HG03175 (cell line): ENCODE results near the gene GIMD1.
A peak's percentile ranks its signal among the peaks of the same experiment; 100 is the strongest.
"Not testable (repeated sequence)": the region's sequence is repeated elsewhere in the genome, so short reads cannot be mapped to it uniquely, and the experiment has no call there.

Experiments used
- ATAC-seq: cut with Tn5 transposase; IDR thresholded peaks from one replicate; pipeline ENCODE4 v1.9.1; 2021; ENCODE audit warnings: mild to moderate bottlenecking, moderate library complexity; ENCODE audit not compliant: unreplicated experiment

GIMD1 gene

DNA sequence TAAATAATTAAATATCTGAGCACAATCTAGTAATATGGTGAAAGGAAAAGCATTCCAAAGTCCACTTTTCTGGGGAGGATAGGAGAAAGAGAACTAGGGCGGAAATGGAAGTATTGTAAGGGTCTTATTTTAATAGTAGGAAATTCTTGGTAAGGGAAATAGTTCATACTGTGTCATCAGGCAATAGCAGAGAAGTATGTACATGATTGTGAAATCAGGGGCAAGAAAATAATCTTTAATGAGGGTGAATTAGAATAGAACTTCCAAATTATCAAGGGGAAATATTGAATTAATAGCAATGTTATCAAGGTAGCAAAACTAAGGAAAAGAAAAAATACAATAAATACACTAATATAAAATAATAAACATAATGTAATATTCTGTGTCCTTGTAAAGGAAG lies 14.8 kb downstream of the GIMD1 start:
- no peak for ATAC-seq

DNA sequence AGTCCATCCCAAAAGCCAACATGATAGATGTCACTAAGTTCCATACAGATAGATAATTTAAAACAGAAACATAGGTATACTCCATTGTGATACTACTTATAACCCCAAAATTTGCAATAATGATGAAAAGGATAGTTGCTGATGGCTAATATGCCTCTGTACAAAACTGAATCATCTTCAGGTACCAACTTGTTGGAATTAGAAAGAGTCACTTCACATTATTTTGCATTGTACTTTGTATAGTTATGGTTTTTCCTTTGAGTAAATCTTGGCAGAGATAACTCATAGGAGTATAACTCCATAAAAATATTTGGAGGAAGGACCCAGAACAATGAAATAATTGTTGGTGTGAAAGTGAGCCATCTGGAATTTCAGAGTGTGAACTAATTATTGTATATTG lies 17.6 kb downstream of the GIMD1 start:
- ATAC-seq = no peak

DNA sequence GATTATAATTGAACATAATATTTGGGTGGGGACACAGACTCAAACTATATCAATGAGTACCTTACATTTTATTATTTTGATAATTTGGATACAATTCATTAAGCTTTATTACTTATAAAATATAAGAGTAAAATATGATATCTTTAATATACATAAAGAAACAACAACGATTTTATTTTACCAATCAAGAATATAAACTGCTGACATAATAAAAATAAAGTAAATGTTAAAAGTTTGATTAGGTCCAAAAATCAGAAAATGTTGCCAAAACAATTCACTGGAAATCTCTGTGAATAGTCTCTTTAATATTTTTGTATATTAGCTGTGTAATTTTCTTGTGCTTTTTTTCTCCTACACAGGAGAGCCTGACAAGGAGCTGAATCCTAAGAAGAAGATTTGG lies 21.4 kb downstream of the GIMD1 start:
- no peak for ATAC-seq

- ATAC-seq = no peak
Measured at GRCh38 chr4:106344647-106344970, 24.0 kb downstream of the GIMD1 start.

DNA sequence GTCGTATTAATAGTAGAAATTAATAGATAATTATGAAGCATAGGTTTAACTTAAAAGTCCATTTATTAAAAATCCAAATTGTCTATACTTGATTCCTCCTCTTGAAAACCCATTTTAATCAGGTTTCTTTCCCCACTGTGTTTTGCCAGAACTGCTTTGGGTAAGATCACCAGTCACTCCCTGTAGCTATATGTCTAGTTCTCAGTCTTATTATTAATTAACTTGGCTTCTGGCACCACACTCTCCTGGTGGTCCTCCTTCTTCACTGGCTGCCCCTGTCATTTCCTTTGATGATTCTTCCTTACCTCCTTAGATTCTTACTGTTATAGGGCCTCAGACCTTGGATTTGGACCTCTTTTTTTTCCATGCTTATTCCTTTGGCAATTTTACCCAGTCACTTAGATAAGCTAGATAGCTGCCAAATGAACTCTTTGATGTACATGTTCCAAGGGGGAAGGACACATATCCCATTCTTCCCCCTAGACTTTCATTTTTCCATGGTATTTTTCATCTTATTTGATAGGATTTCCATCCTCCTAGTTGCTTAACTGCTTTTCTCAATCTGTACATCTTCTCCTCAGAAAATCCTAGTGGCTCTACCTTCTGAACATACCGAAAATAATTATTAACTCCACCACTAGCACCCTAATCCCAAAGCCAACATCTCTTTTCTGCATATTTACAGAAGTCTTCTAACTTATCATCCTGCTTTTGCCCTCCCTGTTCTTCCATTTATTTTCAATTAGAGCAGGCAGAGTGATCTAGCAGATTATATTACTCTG lies 24.5 kb downstream of the GIMD1 start:
- ATAC-seq = no peak

- ATAC-seq = no peak
Measured at GRCh38 chr4:106340774-106341173, 27.8 kb downstream of the GIMD1 start.

- ATAC-seq = no peak
Measured at GRCh38 chr4:106339431-106339830, 29.1 kb downstream of the GIMD1 start.

- ATAC-seq = no peak
Measured at GRCh38 chr4:106338671-106339070, 29.9 kb downstream of the GIMD1 start.

- no peak for ATAC-seq
Measured at GRCh38 chr4:106337916-106338315, 30.7 kb downstream of the GIMD1 start.

- no peak for ATAC-seq
Measured at GRCh38 chr4:106336618-106337017, 32.0 kb downstream of the GIMD1 start.

DNA sequence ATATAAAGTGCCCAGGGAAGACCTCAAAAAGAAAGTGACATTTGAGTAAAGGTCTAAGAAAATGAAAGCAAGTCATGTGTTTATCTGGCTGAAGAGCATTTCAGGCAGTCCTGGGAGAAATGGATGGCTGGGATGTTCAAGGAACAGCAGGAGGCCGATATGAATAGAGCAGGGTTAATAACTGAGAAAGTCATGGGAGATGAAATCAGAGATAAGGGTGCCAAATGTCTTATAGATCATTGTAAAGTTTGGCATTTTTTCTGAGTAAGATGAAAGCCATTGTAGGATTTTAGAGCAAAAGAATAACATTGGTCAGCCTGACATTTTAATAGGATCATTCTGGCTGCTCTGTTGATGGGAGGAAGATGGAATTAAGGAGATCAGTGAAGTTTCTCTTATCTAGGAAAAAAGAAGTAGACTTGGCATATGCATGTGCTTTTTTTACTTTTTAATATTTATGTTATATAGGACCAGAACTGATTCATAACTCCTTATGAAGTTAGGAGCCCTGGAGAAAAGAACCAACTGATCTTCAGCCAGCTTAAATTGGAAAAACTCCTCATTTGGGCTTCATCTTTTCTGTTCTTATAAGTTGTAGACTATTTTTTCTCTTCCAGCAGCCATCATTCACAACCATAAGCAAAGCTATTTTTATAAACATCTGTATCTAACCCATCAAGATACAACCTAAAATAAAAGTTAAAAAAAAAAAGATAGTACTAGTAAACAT lies 33.7 kb downstream of the GIMD1 start:
- no peak for ATAC-seq

DNA sequence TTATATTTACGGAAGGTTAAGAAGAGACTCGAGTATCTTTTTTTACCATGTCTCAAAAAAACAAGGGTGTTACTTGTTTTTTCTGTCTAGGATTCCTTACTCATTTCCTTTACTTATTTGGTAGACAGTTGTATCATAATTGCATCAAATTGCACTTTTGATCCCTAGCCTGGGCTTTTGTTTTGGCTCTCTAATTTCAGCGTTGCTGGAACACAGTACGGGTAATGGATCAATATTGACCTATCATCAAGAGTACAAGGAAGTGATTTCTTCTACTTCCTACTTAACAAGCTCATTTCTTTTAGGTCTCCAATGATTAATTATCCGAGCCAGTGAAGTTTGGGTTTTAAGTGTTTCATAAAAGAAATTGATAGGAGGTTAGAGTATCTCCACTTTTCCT lies 35.4 kb downstream of the GIMD1 start:
- ATAC-seq = no peak

GRCh38 chr4:106329041-106329618 lies 39.4 kb downstream of the GIMD1 start:
- ATAC-seq = peak; percentile 91

- no peak for ATAC-seq
Measured at GRCh38 chr4:106325800-106326199, 42.8 kb downstream of the GIMD1 start.

DNA sequence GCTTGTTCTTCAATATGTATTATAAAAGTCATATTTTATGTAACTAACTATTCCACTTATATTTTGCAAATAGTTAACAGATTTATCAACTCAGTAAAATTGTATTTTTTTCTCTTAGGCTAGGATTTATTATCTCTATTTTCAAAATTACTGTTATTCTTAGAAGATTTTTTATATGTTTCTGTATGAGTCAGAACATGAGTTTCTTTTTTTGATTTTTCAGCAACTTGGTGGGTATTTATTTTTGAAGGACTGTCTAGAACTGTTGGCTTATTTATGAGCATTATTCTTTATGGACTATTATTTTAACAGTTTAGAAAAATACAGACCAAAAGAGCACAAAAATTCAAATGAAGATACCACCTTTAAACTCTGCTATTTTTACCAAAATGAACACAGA lies 45.5 kb downstream of the GIMD1 start:
- no peak for ATAC-seq

GRCh38 chr4:106321814-106322213 lies 46.8 kb downstream of the GIMD1 start:
- ATAC-seq = not testable (repeated sequence)

- ATAC-seq = not testable (repeated sequence)
Measured at GRCh38 chr4:106321168-106321567, 47.4 kb downstream of the GIMD1 start.

- no peak for ATAC-seq
Measured at GRCh38 chr4:106320235-106320634, 48.3 kb downstream of the GIMD1 start.

DNA sequence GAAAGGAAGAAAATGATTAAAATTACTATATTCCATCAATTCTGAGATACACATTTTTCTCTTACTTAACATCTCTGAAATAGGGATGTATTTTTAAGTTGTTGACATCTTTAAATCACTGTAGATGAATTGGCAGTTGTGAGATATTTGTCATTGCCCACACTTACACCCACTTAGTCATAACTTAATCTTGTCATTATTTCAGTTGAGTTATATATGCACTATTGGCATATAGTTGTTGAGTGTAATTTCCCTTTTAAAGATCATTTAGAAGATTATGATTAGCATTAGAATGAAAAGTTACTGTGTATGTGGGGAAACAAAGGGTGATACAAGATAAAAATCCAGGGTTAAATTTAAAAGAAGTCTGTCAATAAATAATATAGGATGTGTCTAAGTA lies 50.1 kb downstream of the GIMD1 start:
- no peak for ATAC-seq

GRCh38 chr4:106317815-106318214 lies 50.8 kb downstream of the GIMD1 start:
- no peak for ATAC-seq

- peak; percentile 1 for ATAC-seq
Measured at GRCh38 chr4:106316773-106317409, 51.7 kb downstream of the GIMD1 start.
